Body of pancreas (tissue), 4 donors: ENCODE results near the gene SUPT3H. TPM values are rescaled to one million over a fixed set of nuclear protein-coding genes. Genes with fewer than 3 reads are reported as not detected.
"Not testable (repeated sequence)": the region's sequence is repeated elsewhere in the genome, so short reads cannot be mapped to it uniquely, and the experiment has no call there.

ENCODE experiments used
- ATAC-seq: fragments of 150-250 bp; one replicate; pipeline ENCODE4 v1.9.1; 2016
- DNase-seq, 4 donors: peaks; one replicate each; pipeline ENCODE4 v3.0.0-alpha.2; 2019
- H3K27ac ChIP-seq, 4 donors: fragments of 200-600 bp; sonication (generic); 1 replicate in 3 of 4; 2 replicates in 1 of 4; pipeline versions ENCODE4 v1.5.1 to v1.6.1; 2016 to 2019; ENCODE audit warnings: mild to moderate bottlenecking in 1 of 4, mixed read lengths in 1 of 4, moderate library complexity in 1 of 4
- H3K27me3 ChIP-seq, 2 donors: fragments of 200-600 bp; sonication (generic); one replicate each; pipeline ENCODE4 v1.6.0; 2016; ENCODE audit warnings: mild to moderate bottlenecking in 1 of 2
- H3K36me3 ChIP-seq, 2 donors: fragments of 200-600 bp; sonication (generic); replicated peaks in 1 of 2; 2 replicates each; pipeline ENCODE4 v1.5.1; 2016; ENCODE audit warnings: low read depth in 2 of 2; ENCODE audit not compliant: insufficient read depth in 1 of 2
- H3K4me1 ChIP-seq: fragments of 200-600 bp; sonication (generic); one replicate; pipeline ENCODE4 v1.6.0; 2016
- H3K4me3 ChIP-seq, 2 donors: fragments of 200-600 bp; sonication (generic); 1 replicate in 1 of 2; 2 replicates in 1 of 2; pipeline ENCODE4 v1.5.1; 2016 to 2019
- H3K9me3 ChIP-seq, 3 donors: fragments of 200-600 bp; sonication (generic); 1 replicate in 2 of 3; 2 replicates in 1 of 3; pipeline ENCODE4 v1.5.1; 2016
- CTCF ChIP-seq, 7 experiments: fragments of 450-650 bp in 4 of 7; fragments of 200-600 bp in 3 of 7; sonication (generic) in 3 of 7; IDR thresholded peaks; one replicate each; pipeline ENCODE4 v1.5.1; 2016 to 2019; ENCODE audit warnings: antibody characterized with exemption in 7 of 7
- POLR2A ChIP-seq, 3 donors: fragments of 450-650 bp; IDR thresholded peaks; one replicate each; pipeline ENCODE4 v1.6.1; 2016; ENCODE audit warnings: antibody characterized with exemption in 3 of 3, mild to moderate bottlenecking in 2 of 3
- whole genome bisulfite sequencing, 2 donors: methylation state at CpG; one replicate each; pipeline ENCODE4 v1.1.5; 2017; 5-methylcytosine and 5-hydroxymethylcytosine counted together
- intact Hi-C: fragments of 100-400 bp; cut with DNase I; formaldehyde crosslinking; loops from one replicate; pipeline ENCODE4 v1.15.1; 2023
- total RNA-seq, 2 donors: library from RNA; depleted of rRNA; stranded (reverse); fragments of >200 nt; gene quantifications; one replicate each; pipeline ENCODE4 v1.1.0, GENCODE V29; 2016

Gene SUPT3H
- total RNA-seq, 2 donors from 2014 or later: 4.9 to 6.7 TPM

- H3K36me3 ChIP-seq: no peaks in the 10 kb centered on the region
- H3K27ac ChIP-seq: no peak overlapping the region
- H3K9me3 ChIP-seq: no peaks in the 10 kb centered on the region
- no peaks in the 10 kb centered on the region for H3K4me1 ChIP-seq
- no peak for DNase-seq
- H3K4me3 ChIP-seq: no peak overlapping the region
- no peak for TF ChIP-seq CTCF (IDR thresholded peaks at IDR 0.05)
- no peak for TF ChIP-seq POLR2A (IDR thresholded peaks at IDR 0.05)
- no peak for ATAC-seq
- intact Hi-C loops: no loop called here
- no peaks in the 10 kb centered on the region for H3K27me3 ChIP-seq
These were observed 485.2 kb downstream of the SUPT3H start for GRCh38 chr6:44892579-44892978.

- H3K9me3 ChIP-seq, H3K4me3 ChIP-seq, H3K27me3 ChIP-seq, H3K4me1 ChIP-seq, H3K36me3 ChIP-seq, ATAC-seq, DNase-seq, H3K27ac ChIP-seq, intact Hi-C loops: not testable (repeated sequence)
- 65 to 75% methylated on average over 2 to 3 of the region's 3 CpGs for WGBS, 2 donors
These were observed 498.7 kb downstream of the SUPT3H start for GRCh38 chr6:44879071-44879470.

- ATAC-seq, H3K27me3 ChIP-seq, H3K4me1 ChIP-seq, H3K36me3 ChIP-seq, H3K4me3 ChIP-seq, intact Hi-C loops, H3K27ac ChIP-seq, DNase-seq, H3K9me3 ChIP-seq: not testable (repeated sequence)
These were observed 501.1 kb downstream of the SUPT3H start for GRCh38 chr6:44876638-44877037.

GRCh38 chr6:44869321-44869897 lies 508.3 kb downstream of the SUPT3H start:
- peaks cover 0 to 9% (median 0%) of the 10 kb centered on the region in 3 donors for H3K9me3 ChIP-seq
- intact Hi-C loops: no loop called here

GRCh38 chr6:44868910-44869309 lies 508.8 kb downstream of the SUPT3H start:
- no peak overlapping the region for H3K27ac ChIP-seq
- no peaks in the 10 kb centered on the region for H3K4me1 ChIP-seq
- no peak for ATAC-seq
- no peak overlapping the region for H3K4me3 ChIP-seq
- no peak for TF ChIP-seq CTCF (IDR thresholded peaks at IDR 0.05)
- no peak for TF ChIP-seq POLR2A (IDR thresholded peaks at IDR 0.05)
- no peaks in the 10 kb centered on the region for H3K36me3 ChIP-seq
- no peak for DNase-seq
- intact Hi-C loops: no loop called here
- H3K9me3 ChIP-seq: peaks cover 0 to 9% (median 0%) of the 10 kb centered on the region in 3 donors
- no peaks in the 10 kb centered on the region for H3K27me3 ChIP-seq

More at GRCh38 chr6:44869321-44869897, 508.3 kb downstream of the SUPT3H start:
- DNase-seq (no peak), ATAC-seq (no peak)
- 73 to 84% methylated on average over 5 of the region's 5 CpGs for WGBS, 2 donors
- Histone ChIP-seq H3K36me3 (no peaks in the 10 kb centered on the region), H3K27me3 (no peaks in the 10 kb centered on the region), H3K27ac (no peak overlapping the region), H3K4me1 (no peaks in the 10 kb centered on the region), H3K4me3 (no peak overlapping the region)
- TF ChIP-seq CTCF (IDR thresholded peaks at IDR 0.05) (no peak), POLR2A (IDR thresholded peaks at IDR 0.05) (no peak)

GRCh38 chr6:44868335-44868668 lies 509.4 kb downstream of the SUPT3H start:
- WGBS, 2 donors: 96 to 100% methylated on average over 2 of the region's 2 CpGs
- Histone ChIP-seq H3K9me3 (peaks cover 0 to 9% (median 0%) of the 10 kb centered on the region in 3 donors), H3K27me3 (no peaks in the 10 kb centered on the region), H3K4me3 (no peak overlapping the region), H3K4me1 (no peaks in the 10 kb centered on the region), H3K36me3 (no peaks in the 10 kb centered on the region), H3K27ac (no peak overlapping the region)
- ATAC-seq: no peak
- intact Hi-C loops: no loop called here
- TF ChIP-seq POLR2A (IDR thresholded peaks at IDR 0.05): no peak
- no peak for TF ChIP-seq CTCF (IDR thresholded peaks at IDR 0.05)
- no peak for DNase-seq
